ENCODE measurements around the gene NFATC4.
"Not testable (repeated sequence)": the region's sequence is repeated elsewhere in the genome, so short reads cannot be mapped to it uniquely, and the experiment has no call there.

DNA sequence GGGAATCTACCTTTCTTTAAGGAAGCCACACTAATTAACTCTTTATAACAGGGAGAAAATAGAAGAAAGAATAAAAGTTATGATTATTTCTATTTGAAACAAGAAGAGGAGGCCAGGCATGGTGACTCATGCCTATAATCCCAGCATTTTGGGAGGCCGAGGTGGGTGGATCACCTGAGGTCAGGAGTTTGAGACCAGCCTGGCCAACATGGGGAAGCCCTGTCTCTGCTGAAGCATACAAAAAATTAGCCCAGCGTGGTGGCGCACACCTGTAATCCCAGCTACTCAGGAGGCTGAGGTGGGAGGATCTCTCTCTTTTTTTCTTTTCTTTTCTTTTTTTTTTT, 13.5 kb upstream of the NFATC4 start:
- TF ChIP-seq POLR2A (IDR thresholded peaks at IDR 0.05; ENCODE audit: low read length); GATA1 (IDR thresholded peaks at IDR 0.05; ENCODE audit: low read depth, low read length): not testable (repeated sequence)

Measured in erythroblast (primary cell).